ENCODE results near the gene PLXNA4.

PLXNA4 gene

DNA sequence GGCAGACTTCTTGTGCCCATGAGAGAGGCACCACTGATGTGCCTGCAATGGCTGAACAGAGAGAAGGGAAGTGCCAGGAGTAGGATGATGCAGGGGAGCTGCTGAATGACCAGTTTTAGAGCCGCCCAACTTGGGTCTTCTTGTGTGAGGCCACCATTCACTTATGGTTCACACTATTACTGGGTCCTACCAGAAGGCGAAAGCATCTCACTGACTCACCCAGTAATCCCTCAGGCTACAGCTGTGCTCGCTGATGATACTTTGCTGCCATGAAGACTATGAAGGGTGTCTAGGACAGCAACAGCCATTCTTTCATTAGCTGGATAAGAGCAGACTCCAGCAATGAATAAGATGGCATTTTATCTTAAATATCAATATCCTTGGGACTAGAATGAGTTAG lies 47.6 kb downstream of the PLXNA4 start:
- H3K4me3 ChIP-seq (ENCODE audit: low read depth, low read length): no peak overlapping the region
- TF ChIP-seq, protein P1, sequence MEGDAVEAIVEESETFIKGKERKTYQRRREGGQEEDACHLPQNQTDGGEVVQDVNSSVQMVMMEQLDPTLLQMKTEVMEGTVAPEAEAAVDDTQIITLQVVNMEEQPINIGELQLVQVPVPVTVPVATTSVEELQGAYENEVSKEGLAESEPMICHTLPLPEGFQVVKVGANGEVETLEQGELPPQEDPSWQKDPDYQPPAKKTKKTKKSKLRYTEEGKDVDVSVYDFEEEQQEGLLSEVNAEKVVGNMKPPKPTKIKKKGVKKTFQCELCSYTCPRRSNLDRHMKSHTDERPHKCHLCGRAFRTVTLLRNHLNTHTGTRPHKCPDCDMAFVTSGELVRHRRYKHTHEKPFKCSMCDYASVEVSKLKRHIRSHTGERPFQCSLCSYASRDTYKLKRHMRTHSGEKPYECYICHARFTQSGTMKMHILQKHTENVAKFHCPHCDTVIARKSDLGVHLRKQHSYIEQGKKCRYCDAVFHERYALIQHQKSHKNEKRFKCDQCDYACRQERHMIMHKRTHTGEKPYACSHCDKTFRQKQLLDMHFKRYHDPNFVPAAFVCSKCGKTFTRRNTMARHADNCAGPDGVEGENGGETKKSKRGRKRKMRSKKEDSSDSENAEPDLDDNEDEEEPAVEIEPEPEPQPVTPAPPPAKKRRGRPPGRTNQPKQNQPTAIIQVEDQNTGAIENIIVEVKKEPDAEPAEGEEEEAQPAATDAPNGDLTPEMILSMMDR (conservative IDR thresholded peaks at IDR 0.05; ENCODE audit: low read depth, low read length): no peak
- no peak for DNase-seq (ENCODE audit: low read depth)

GRCh38 chr7:132527467-132528410 lies 48.5 kb downstream of the PLXNA4 start:
- TF ChIP-seq, protein P1 (conservative IDR thresholded peaks at IDR 0.05; ENCODE audit: low read depth, low read length): no peak
- no peak overlapping the region for H3K4me3 ChIP-seq (ENCODE audit: low read depth, low read length)
- DNase-seq (ENCODE audit: low read depth): no peak

- no peak overlapping the region for H3K4me3 ChIP-seq (ENCODE audit: low read depth, low read length)
- TF ChIP-seq, protein P1 (conservative IDR thresholded peaks at IDR 0.05; ENCODE audit: low read depth, low read length): no peak
- no peak for DNase-seq (ENCODE audit: low read depth)
Observed at GRCh38 chr7:132526111-132526740, 50.0 kb downstream of the PLXNA4 start.

DNA sequence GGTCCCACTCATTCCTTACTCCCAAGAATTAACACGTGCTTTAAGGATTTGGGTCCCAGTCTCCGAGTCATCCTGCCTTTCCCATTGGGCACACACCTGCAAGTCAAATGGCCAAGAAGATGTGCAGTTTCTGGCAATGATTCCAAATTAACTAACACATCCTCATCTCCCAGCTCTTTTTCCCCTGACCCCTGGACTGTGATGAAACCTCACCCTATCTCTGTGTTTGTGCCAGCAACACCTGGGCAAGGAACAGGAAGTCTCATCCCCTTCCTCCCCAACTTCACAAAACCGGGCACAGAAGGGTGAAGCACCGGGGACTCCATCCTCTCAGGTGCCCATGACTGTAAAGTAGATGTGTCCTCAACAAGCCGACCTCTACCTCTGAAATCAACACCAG lies 54.8 kb downstream of the PLXNA4 start:
- no peak overlapping the region for H3K4me3 ChIP-seq (ENCODE audit: low read depth, low read length)
- TF ChIP-seq, protein P1 (conservative IDR thresholded peaks at IDR 0.05; ENCODE audit: low read depth, low read length): no peak
- no peak for DNase-seq (ENCODE audit: low read depth)

DNA sequence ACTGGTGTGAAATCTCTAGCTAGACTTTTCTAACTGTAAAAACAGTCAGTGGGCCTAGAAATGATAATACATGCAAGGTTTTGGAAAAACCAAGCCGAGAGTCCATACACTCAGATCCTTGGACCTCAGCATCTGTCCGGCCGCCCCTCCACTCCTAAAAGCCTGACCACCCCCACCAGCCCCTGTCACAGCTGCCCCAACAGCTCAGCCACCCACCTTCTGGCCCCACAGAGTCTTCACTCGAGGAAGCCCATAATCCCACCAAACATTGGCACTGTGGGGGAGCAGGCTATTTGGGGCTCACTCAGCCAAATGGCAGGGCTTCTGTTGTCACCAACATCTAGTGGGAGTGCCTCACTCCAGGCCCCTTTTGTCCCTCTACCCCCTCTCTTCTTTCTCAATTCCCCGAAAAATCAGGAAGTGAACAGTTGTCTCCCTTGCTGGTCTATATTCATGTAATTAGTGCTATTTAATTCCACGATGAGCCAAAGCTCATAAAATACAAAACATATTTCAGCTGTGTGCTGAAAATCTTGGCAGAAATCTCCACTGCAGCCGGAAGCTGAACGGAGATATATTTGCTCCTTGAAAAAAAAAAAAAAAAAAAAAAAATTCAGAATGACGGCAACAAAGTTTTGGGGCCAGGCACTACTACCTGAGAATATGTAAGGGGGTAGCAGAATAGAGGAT lies 55.5 kb downstream of the PLXNA4 start:
- TF ChIP-seq, protein P1 (conservative IDR thresholded peaks at IDR 0.05; ENCODE audit: low read depth, low read length): no peak
- no peak for DNase-seq (ENCODE audit: low read depth)

GRCh38 chr7:132519936-132520335 lies 56.3 kb downstream of the PLXNA4 start:
- TF ChIP-seq, protein P1 (conservative IDR thresholded peaks at IDR 0.05; ENCODE audit: low read depth, low read length): no peak
- DNase-seq (ENCODE audit: low read depth): no peak
- H3K4me3 ChIP-seq (ENCODE audit: low read depth, low read length): no peak overlapping the region

More for the DNA sequence above, 55.5 kb downstream of the PLXNA4 start:
- no peak overlapping the region for H3K4me3 ChIP-seq (ENCODE audit: low read depth, low read length)

Data from choroid plexus epithelial cell (primary cell).